Measurements from ENCODE around the gene NTRK1. TPM values are rescaled to one million over a fixed set of nuclear protein-coding genes. Genes with fewer than 3 reads are reported as not detected.
A peak's percentile ranks its signal among the peaks of the same experiment; 100 is the strongest.

The NTRK1 gene
- total and polyA plus RNA-seq, 4 donors: 0.13 to 0.17 (median 0.14) TPM

- Histone ChIP-seq H3K36me3 (ENCODE audit: control insufficient read depth in 4 of 4, insufficient read depth in 3 of 4, low read depth in 1 of 4, low read length in 3 of 4) (peaks cover 0 to 2% (median 0%) of the 10 kb centered on the region in 4 donors), H3K4me3 (ENCODE audit: low read depth in 1 of 3, low read length in 3 of 3) (no peak overlapping the region), H3K9me3 (ENCODE audit: control insufficient read depth in 4 of 4, low read length in 3 of 4) (no peaks in the 10 kb centered on the region), H3K9ac (ENCODE audit: low read depth in 1 of 2, low read length in 2 of 2) (no peak overlapping the region), H3K27me3 (ENCODE audit: control insufficient read depth in 4 of 4, insufficient read depth in 4 of 4, low read length in 3 of 4) (no peaks in the 10 kb centered on the region), H3K4me1 (ENCODE audit: control insufficient read depth in 4 of 4, insufficient read depth in 4 of 4, low read length in 3 of 4) (peaks cover 0 to 3% (median 1%) of the 10 kb centered on the region in 4 donors), H3K27ac (ENCODE audit: low read depth in 1 of 2, low read length in 2 of 2) (no peak overlapping the region)
- no peak for DNase-seq (ENCODE audit: low spot score)
- TF ChIP-seq MAX (IDR thresholded peaks at IDR 0.05) (no peak), TAF1 (conservative IDR thresholded peaks at IDR 0.05) (no peak), JUND (IDR thresholded peaks at IDR 0.05) (no peak), FOXA2 (IDR thresholded peaks at IDR 0.05) (no peak)
- WGBS: 77% methylated on average over 9 of the region's 9 CpGs
Observed at GRCh38 chr1:156914440-156914856, 53.8 kb downstream of the NTRK1 start.

- H3K27me3 ChIP-seq (ENCODE audit: control insufficient read depth in 4 of 4, insufficient read depth in 4 of 4, low read length in 3 of 4): peaks cover 0 to 28% (median 13%) of the 10 kb centered on the region in 4 donors
- DNase-seq (ENCODE audit: low spot score): peak; percentile 91
- peaks cover 0 to 2% (median 0%) of the 10 kb centered on the region in 4 donors for H3K36me3 ChIP-seq (ENCODE audit: control insufficient read depth in 4 of 4, insufficient read depth in 3 of 4, low read depth in 1 of 4, low read length in 3 of 4)
- H3K27ac ChIP-seq (ENCODE audit: low read depth in 1 of 2, low read length in 2 of 2): no peak within 1 kb of the TSS
- peaks cover 2 to 15% (median 5%) of the 10 kb centered on the region in 4 donors for H3K4me1 ChIP-seq (ENCODE audit: control insufficient read depth in 4 of 4, insufficient read depth in 4 of 4, low read length in 3 of 4)
- WGBS: 7% methylated on average over 71 of the region's 71 CpGs
- TF ChIP-seq SP1 (IDR thresholded peaks at IDR 0.05): no peak
- peak; percentile 58 for TF ChIP-seq CTCF (IDR thresholded peaks at IDR 0.05; ENCODE audit: low read depth, low read length, missing input control)
- TF ChIP-seq HNF4A (conservative IDR thresholded peaks at IDR 0.05): no peak
- no peak for TF ChIP-seq FOXA1 (IDR thresholded peaks at IDR 0.05)
- no peak for TF ChIP-seq TAF1 (conservative IDR thresholded peaks at IDR 0.05)
- no peak for TF ChIP-seq FOXA2 (IDR thresholded peaks at IDR 0.05)
- no peak for TF ChIP-seq JUND (IDR thresholded peaks at IDR 0.05)
- TF ChIP-seq MAX (IDR thresholded peaks at IDR 0.05): no peak
- TF ChIP-seq RAD21 (IDR thresholded peaks at IDR 0.05): peak; percentile 71 to 83
- no peak for TF ChIP-seq HNF4G (IDR thresholded peaks at IDR 0.05)
- TF ChIP-seq YY1 (IDR thresholded peaks at IDR 0.05): no peak
- no peak for TF ChIP-seq ZBTB33 (IDR thresholded peaks at IDR 0.05)
- TF ChIP-seq NR2F2 (IDR thresholded peaks at IDR 0.05): no peak
- TF ChIP-seq RXRA (IDR thresholded peaks at IDR 0.05): no peak
- no peak for TF ChIP-seq REST (IDR thresholded peaks at IDR 0.05)
- H3K4me3 ChIP-seq (ENCODE audit: low read depth in 1 of 3, low read length in 3 of 3): no peak within 1 kb of the TSS
- H3K9ac ChIP-seq (ENCODE audit: low read depth in 1 of 2, low read length in 2 of 2): no peak within 1 kb of the TSS
- H3K9me3 ChIP-seq (ENCODE audit: control insufficient read depth in 4 of 4, low read length in 3 of 4): no peaks in the 10 kb centered on the region
Observed at GRCh38 chr1:156920233-156921052, 59.8 kb downstream of the NTRK1 start, which contains the start of gene LRRC71. TSS of gene LRRC71 (plus strand) at chr1:156920632. CDS start at chr1:156920804, 172 bp downstream.

Data from liver (tissue), 9 donors.